ENCODE data around the gene NTN1. TPM values are rescaled to one million over a fixed set of nuclear protein-coding genes. Genes with fewer than 3 reads are reported as not detected.

The NTN1 gene
- total RNA-seq, 1 donor from 2014 or later, result 4.7 TPM

DNA sequence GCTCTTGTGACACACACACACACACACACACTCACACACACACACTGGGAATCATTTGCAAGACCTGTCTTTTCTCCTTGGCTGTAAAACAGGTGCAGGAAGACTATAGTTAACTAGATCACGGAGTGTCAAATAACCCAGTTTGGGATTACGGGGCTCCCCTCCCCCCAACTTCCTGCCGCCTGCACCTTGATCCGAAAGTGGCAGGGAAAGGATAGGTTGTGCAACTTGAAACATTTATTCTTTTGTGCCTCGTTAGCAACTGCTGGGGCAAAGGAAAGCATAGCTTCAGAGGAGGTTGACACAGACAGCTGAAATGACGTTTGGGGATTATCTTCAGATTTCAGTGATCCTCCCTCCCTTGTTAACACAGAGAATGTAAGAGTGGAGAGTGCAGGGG lies 149.5 kb downstream of the NTN1 start:
- Histone ChIP-seq H3K9me3 (no peaks in the 10 kb centered on the region), H3K36me3 (no peaks in the 10 kb centered on the region), H3K4me3 (no peak overlapping the region), H3K4me1 (peaks cover 12% of the 10 kb centered on the region), H3K27ac (no peak overlapping the region), H3K27me3 (no peaks in the 10 kb centered on the region)
- TF ChIP-seq, protein P1, sequence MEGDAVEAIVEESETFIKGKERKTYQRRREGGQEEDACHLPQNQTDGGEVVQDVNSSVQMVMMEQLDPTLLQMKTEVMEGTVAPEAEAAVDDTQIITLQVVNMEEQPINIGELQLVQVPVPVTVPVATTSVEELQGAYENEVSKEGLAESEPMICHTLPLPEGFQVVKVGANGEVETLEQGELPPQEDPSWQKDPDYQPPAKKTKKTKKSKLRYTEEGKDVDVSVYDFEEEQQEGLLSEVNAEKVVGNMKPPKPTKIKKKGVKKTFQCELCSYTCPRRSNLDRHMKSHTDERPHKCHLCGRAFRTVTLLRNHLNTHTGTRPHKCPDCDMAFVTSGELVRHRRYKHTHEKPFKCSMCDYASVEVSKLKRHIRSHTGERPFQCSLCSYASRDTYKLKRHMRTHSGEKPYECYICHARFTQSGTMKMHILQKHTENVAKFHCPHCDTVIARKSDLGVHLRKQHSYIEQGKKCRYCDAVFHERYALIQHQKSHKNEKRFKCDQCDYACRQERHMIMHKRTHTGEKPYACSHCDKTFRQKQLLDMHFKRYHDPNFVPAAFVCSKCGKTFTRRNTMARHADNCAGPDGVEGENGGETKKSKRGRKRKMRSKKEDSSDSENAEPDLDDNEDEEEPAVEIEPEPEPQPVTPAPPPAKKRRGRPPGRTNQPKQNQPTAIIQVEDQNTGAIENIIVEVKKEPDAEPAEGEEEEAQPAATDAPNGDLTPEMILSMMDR (IDR thresholded peaks at IDR 0.05), result no peak
- TF ChIP-seq POLR2A (IDR thresholded peaks at IDR 0.05), result no peak
- TF ChIP-seq POLR2AphosphoS5 (IDR thresholded peaks at IDR 0.05; ENCODE audit: insufficient read depth in 1 of 2, low read depth in 1 of 2), result no peak
- intact Hi-C loops (cut with DNase I), result no loop called here
- no peak for DNase-seq (ENCODE audit: extremely low spot score in 2 of 2)

DNA sequence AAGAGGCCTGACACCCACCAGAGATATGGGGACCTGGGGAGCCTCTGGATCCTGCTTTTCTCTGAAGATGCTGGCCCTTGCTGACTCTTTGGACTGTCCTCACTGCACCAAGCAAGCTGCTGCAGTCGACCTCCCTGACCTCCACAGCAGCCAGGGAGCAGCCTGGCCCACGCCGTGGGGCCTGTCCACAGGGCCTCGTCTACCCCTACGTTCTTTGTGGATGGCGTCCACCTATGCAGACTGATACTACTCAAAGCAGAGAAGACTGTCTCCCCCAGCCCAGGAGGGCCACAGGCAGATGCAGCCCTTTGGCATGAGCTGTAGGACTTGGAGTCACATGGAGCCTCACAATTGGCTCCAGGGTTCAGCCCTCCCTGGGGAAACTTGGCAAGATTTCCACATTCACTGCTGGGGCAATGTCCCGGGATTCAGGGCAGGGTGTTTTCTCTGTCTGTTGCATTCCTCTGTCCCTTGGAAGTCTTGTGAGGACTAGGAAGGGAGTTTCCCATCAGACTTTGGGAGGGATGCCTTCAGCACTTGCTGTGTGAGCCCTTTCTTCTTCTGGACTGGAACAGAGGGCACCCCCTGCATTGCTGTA lies 152.2 kb downstream of the NTN1 start:
- Histone ChIP-seq H3K27ac (peak overlapping the region; percentile 38), H3K9me3 (no peaks in the 10 kb centered on the region), H3K27me3 (no peaks in the 10 kb centered on the region), H3K4me1 (peaks cover 12% of the 10 kb centered on the region), H3K36me3 (no peaks in the 10 kb centered on the region), H3K4me3 (no peak overlapping the region)
- intact Hi-C loops (cut with DNase I), result no loop called here
- peak in 1 of 2 donors; percentile 15 for TF ChIP-seq POLR2AphosphoS5 (IDR thresholded peaks at IDR 0.05; ENCODE audit: insufficient read depth in 1 of 2, low read depth in 1 of 2)
- TF ChIP-seq, protein P1 (IDR thresholded peaks at IDR 0.05), result no peak
- no peak for DNase-seq (ENCODE audit: extremely low spot score in 2 of 2)

DNA sequence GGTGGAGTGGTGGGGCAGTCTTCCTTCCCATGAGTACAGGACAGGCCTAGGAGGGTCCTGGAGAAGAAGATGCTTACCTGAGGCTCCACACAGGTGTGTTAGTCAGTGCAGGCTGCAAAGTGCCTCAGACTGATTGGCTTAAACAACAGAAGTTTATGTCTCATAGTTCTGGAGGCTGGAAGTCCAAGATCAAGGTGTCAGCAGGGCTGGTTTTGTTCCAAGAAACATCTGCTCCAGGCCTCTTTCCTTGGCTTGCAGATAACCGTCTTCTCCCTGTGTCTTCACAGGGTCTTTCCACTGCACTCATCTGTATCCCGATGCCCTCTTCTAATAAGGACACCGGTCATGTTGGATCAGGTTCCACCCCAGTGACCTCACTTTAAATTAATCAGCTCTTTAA lies 153.0 kb downstream of the NTN1 start:
- intact Hi-C loops (cut with DNase I), result no loop called here
- TF ChIP-seq POLR2A (IDR thresholded peaks at IDR 0.05) (no peak), POLR2AphosphoS5 (IDR thresholded peaks at IDR 0.05; ENCODE audit: insufficient read depth in 1 of 2, low read depth in 1 of 2) (no peak)
- TF ChIP-seq, protein P1 (IDR thresholded peaks at IDR 0.05), result no peak
- Histone ChIP-seq H3K27ac (peak overlapping the region; percentile 38), H3K9me3 (no peaks in the 10 kb centered on the region), H3K27me3 (no peaks in the 10 kb centered on the region), H3K4me3 (no peak overlapping the region), H3K36me3 (no peaks in the 10 kb centered on the region), H3K4me1 (peaks cover 12% of the 10 kb centered on the region)
- DNase-seq (ENCODE audit: extremely low spot score in 2 of 2), result no peak

DNA sequence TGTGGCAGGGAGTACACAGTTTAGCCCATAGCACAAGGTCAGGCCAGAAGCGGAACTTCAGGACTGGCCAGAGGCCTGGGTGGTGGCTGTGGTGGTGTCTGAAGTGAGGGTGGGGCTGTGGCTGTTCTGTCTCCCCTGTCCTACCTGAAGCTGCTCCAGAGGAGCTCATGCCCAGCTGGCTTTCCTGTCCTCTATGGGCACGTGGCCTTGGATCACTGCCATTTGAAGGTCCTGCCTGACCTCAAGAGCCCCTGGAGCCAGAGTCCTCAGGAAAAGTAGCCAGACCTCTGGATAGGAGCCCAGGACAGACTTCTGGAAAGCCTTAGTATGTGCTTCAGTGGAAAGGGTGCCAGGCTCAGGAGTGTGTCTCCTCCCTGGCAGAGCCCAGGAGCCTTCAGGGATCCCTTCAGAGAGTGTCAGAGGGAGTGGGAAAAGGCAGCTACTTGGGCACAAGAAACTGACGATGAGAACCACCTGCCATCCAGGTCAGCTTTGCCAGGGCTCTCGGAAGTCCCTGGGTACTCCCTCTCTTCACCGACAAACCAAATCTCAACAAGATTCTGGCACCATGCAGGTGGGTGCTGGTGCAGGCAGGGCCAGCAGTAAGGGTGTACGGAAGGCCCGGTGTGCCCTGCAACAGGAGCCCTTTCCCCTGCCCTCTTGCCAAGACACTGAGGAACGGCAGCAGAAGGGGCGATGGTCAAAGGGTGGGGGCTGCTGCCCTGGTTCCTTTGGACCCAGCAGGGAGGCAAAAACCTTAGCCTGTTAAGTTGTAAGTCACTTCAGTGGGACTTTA lies 153.7 kb downstream of the NTN1 start:
- no peak for DNase-seq (ENCODE audit: extremely low spot score in 2 of 2)
- intact Hi-C loops (cut with DNase I), result no loop called here
- Histone ChIP-seq H3K36me3 (no peaks in the 10 kb centered on the region), H3K9me3 (no peaks in the 10 kb centered on the region), H3K4me1 (peaks cover 12% of the 10 kb centered on the region), H3K27me3 (no peaks in the 10 kb centered on the region), H3K4me3 (no peak overlapping the region), H3K27ac (no peak overlapping the region)
- TF ChIP-seq POLR2A (IDR thresholded peaks at IDR 0.05) (no peak), POLR2AphosphoS5 (IDR thresholded peaks at IDR 0.05; ENCODE audit: insufficient read depth in 1 of 2, low read depth in 1 of 2) (no peak)
- TF ChIP-seq, protein P1 (IDR thresholded peaks at IDR 0.05), result no peak
